ENCODE results near the gene ERFE. TPM values are rescaled to one million over a fixed set of nuclear protein-coding genes. Genes with fewer than 3 reads are reported as not detected.

ERFE gene
- total RNA-seq, 4 donors from 2014 or later = 0.35 to 0.94 (median 0.74) TPM; not detected in 1

DNA sequence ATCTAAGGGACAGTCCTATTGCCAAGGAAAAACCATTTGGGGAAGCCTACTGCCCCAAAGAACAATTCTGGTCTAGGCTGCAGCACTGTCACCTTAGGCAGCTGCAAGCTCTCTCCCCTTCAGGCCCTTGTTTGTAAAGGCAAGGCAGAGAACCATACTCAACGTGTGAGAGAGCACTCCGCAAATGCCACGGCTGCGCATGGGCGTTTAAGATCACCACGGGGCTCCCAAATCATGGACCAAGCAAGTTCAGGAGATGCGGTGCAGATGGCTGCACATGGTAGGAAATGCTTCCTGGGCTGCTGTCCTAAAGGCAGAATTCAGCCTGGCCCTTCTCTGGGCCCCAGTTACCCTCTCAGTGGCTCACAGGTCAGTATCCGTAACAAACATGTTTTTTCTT lies 15.5 kb downstream of the ERFE start:
- H3K36me3 ChIP-seq = peaks cover 0 to 98% of the 10 kb centered on the region in 2 donors
- no peak for ATAC-seq
- peaks cover 5 to 25% (median 15%) of the 10 kb centered on the region in 3 donors for H3K4me1 ChIP-seq
- H3K4me3 ChIP-seq = no peak overlapping the region
- H3K27ac ChIP-seq = no peak overlapping the region
- no peaks in the 10 kb centered on the region for H3K9me3 ChIP-seq
- H3K27me3 ChIP-seq = no peaks in the 10 kb centered on the region
- 96% methylated on average over 5 of the region's 8 CpGs; no CpG with 5 or more reads in 1 of the 2 donors for WGBS, 2 donors (ENCODE audit: low coverage in 1 of 2)
- TF ChIP-seq POLR2AphosphoS5 (IDR thresholded peaks at IDR 0.05) = no peak
- TF ChIP-seq, protein P1, sequence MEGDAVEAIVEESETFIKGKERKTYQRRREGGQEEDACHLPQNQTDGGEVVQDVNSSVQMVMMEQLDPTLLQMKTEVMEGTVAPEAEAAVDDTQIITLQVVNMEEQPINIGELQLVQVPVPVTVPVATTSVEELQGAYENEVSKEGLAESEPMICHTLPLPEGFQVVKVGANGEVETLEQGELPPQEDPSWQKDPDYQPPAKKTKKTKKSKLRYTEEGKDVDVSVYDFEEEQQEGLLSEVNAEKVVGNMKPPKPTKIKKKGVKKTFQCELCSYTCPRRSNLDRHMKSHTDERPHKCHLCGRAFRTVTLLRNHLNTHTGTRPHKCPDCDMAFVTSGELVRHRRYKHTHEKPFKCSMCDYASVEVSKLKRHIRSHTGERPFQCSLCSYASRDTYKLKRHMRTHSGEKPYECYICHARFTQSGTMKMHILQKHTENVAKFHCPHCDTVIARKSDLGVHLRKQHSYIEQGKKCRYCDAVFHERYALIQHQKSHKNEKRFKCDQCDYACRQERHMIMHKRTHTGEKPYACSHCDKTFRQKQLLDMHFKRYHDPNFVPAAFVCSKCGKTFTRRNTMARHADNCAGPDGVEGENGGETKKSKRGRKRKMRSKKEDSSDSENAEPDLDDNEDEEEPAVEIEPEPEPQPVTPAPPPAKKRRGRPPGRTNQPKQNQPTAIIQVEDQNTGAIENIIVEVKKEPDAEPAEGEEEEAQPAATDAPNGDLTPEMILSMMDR (IDR thresholded peaks at IDR 0.05) = no peak
- TF ChIP-seq EP300 (IDR thresholded peaks at IDR 0.05) = no peak
- TF ChIP-seq POLR2A (IDR thresholded peaks at IDR 0.05) = no peak

DNA sequence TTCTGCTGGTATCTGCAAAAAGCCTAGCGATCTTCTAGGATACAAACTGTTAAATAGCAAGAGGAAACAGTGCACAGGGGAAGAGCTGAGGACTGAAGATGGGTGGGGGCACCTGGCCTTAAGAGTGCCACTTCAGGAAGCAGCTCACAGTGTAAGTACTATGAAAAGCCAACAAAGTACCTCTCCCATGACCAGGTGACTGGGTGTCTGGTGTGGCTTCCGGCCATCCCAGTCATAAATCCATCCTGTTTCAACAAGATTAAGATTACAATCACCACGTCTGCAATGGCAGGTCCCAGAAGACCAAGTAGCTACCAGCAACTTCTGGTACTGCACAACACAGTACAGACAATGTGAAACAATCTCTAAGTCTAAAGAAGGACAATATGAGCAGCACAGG lies 15.9 kb downstream of the ERFE start:
- no peaks in the 10 kb centered on the region for H3K9me3 ChIP-seq
- WGBS, 2 donors (ENCODE audit: low coverage in 1 of 2) = 81% methylated on average over 2 of the region's 3 CpGs; no CpG with 5 or more reads in 1 of the 2 donors
- H3K27me3 ChIP-seq = no peaks in the 10 kb centered on the region
- no peak overlapping the region for H3K27ac ChIP-seq
- no peak for ATAC-seq
- H3K36me3 ChIP-seq = peaks cover 0 to 100% of the 10 kb centered on the region in 2 donors
- TF ChIP-seq POLR2A (IDR thresholded peaks at IDR 0.05) (no peak), POLR2AphosphoS5 (IDR thresholded peaks at IDR 0.05) (no peak), EP300 (IDR thresholded peaks at IDR 0.05) (no peak)
- TF ChIP-seq, protein P1 (IDR thresholded peaks at IDR 0.05) = no peak
- H3K4me3 ChIP-seq = no peak overlapping the region
- H3K4me1 ChIP-seq = peaks cover 4 to 21% (median 12%) of the 10 kb centered on the region in 3 donors

DNA sequence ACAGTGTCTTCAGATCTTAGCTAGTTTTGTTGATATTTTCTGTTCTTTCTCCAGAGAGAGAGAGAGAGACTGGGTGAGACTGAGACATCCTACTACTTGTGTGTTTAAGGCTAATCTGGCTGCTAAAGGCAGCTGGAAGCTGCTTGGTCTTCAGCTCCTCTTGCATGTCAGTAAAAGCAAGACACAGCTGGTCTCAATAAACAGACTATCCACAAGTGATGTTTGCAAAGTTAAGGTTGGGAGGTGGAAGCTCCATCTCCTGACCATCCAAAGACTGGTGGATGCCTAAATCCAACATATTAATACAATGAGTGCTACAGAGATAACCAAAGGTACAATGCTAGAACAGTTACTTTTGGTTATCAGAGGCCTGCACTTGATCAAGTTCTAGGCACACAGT lies 17.8 kb downstream of the ERFE start:
- no peak overlapping the region for H3K27ac ChIP-seq
- H3K9me3 ChIP-seq = no peaks in the 10 kb centered on the region
- ATAC-seq = no peak
- no peak overlapping the region for H3K4me3 ChIP-seq
- peaks cover 0 to 2% (median 0%) of the 10 kb centered on the region in 3 donors for H3K4me1 ChIP-seq
- peaks cover 6 to 100% of the 10 kb centered on the region in 2 donors for H3K36me3 ChIP-seq
- TF ChIP-seq, protein P1 (IDR thresholded peaks at IDR 0.05) = no peak
- no peak for TF ChIP-seq EP300 (IDR thresholded peaks at IDR 0.05)
- no peak for TF ChIP-seq POLR2AphosphoS5 (IDR thresholded peaks at IDR 0.05)
- TF ChIP-seq POLR2A (IDR thresholded peaks at IDR 0.05) = no peak
- H3K27me3 ChIP-seq = no peaks in the 10 kb centered on the region

DNA sequence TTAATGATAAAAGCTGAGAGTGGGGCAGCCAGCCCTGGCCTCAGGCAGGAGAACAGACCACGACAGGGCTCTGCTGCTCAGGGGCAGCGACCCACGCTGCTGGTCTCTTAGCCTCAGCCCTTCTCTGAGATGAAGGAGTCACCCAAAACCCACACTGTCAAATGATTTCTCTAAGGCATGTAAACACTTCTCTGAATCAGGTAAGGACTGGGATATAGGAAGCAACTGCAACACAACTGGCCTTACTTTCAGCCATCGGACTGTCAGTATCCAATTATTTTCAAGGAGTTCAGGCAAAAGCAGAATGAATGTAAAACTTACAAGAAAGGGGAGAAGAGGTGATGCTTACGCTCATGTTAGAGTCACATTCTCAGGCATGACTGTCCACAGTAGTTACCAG lies 21.8 kb downstream of the ERFE start:
- no peak for TF ChIP-seq POLR2AphosphoS5 (IDR thresholded peaks at IDR 0.05)
- no peak for TF ChIP-seq POLR2A (IDR thresholded peaks at IDR 0.05)
- TF ChIP-seq, protein P1 (IDR thresholded peaks at IDR 0.05) = no peak
- TF ChIP-seq EP300 (IDR thresholded peaks at IDR 0.05) = no peak
- H3K27ac ChIP-seq = no peak overlapping the region
- no peaks in the 10 kb centered on the region for H3K9me3 ChIP-seq
- peaks cover 11 to 100% of the 10 kb centered on the region in 2 donors for H3K36me3 ChIP-seq
- 67% methylated on average over 5 of the region's 5 CpGs; no CpG with 5 or more reads in 1 of the 2 donors for WGBS, 2 donors (ENCODE audit: low coverage in 1 of 2)
- no peak for ATAC-seq
- H3K27me3 ChIP-seq = no peaks in the 10 kb centered on the region
- no peak overlapping the region for H3K4me3 ChIP-seq
- no peaks in the 10 kb centered on the region for H3K4me1 ChIP-seq

DNA sequence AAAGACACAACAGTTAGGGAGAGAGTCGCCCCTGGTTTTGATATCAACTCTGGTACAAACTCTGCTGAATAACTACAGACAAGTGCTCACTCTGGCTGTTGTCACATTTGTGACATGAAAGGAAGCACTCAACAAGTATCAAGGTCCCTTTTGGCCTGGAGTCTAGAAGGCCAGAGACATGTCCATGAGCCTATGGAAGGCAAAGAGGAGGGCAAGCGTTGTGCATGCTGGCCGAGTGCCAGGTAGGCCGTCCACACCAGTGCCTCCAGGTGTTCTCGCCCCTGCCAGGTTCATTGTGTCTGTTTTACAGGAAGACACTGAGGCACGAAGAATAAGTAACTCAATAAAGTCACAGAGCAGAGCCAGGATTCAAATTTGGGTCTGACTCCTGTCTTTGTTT lies 23.6 kb downstream of the ERFE start:
- ATAC-seq = no peak
- Histone ChIP-seq H3K4me1 (no peaks in the 10 kb centered on the region), H3K27me3 (no peaks in the 10 kb centered on the region), H3K4me3 (no peak overlapping the region), H3K9me3 (no peaks in the 10 kb centered on the region), H3K36me3 (peaks cover 11 to 100% of the 10 kb centered on the region in 2 donors), H3K27ac (no peak overlapping the region)
- TF ChIP-seq, protein P1 (IDR thresholded peaks at IDR 0.05) = no peak
- TF ChIP-seq EP300 (IDR thresholded peaks at IDR 0.05) = no peak
- no peak for TF ChIP-seq POLR2A (IDR thresholded peaks at IDR 0.05)
- no peak for TF ChIP-seq POLR2AphosphoS5 (IDR thresholded peaks at IDR 0.05)
- WGBS, 2 donors (ENCODE audit: low coverage in 1 of 2) = 87 to 90% methylated on average over 2 to 4 of the region's 6 CpGs

All from gastroesophageal sphincter (tissue), 4 donors.